ENCODE data around the gene SLC35F3.

DNA sequence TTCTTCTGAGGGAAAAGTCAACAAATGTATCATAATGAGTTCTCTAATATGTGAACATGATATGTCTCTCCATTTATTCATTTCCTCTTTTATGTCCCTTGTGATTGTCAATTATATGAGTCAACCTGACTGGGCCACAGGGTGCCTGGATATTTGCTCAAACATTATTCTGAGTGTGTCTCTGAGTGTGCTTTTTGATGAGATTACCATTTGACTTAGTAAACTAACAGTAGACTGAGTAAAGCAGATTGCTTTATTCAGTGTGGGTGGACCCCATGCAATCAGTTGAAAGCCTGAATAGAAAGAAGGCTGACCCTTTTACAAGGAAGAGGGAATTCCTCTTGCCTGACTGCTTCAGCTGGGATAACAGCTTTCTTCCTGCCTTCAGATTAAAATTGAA is 142.6 kb downstream of the SLC35F3 start:
- TF ChIP-seq, protein P1, sequence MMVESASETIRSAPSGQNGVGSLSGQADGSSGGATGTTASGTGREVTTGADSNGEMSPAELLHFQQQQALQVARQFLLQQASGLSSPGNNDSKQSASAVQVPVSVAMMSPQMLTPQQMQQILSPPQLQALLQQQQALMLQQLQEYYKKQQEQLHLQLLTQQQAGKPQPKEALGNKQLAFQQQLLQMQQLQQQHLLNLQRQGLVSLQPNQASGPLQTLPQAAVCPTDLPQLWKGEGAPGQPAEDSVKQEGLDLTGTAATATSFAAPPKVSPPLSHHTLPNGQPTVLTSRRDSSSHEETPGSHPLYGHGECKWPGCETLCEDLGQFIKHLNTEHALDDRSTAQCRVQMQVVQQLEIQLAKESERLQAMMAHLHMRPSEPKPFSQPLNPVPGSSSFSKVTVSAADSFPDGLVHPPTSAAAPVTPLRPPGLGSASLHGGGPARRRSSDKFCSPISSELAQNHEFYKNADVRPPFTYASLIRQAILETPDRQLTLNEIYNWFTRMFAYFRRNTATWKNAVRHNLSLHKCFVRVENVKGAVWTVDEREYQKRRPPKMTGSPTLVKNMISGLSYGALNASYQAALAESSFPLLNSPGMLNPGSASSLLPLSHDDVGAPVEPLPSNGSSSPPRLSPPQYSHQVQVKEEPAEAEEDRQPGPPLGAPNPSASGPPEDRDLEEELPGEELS (CRISPR knock-in tag; IDR thresholded peaks at IDR 0.05): no peak
- no peak for TF ChIP-seq NFE2L1 (CRISPR knock-in tag; IDR thresholded peaks at IDR 0.05)
